ENCODE data around the gene LETM1.

Gene LETM1

GRCh38 chr4:1856071-1856942, at the start of gene LETM1:
TSS of gene LETM1 (minus strand) at chr4:1856156. CDS start at chr4:1855950, 206 bp downstream.
- ATAC-seq = peak; percentile 97 to 98

GRCh38 chr4:1904042-1904441, 48.1 kb upstream of the LETM1 start:
- ATAC-seq = no peak

- ATAC-seq = no peak
Observed at GRCh38 chr4:1903035-1903434, 47.1 kb upstream of the LETM1 start.

- no peak for ATAC-seq
Observed at GRCh38 chr4:1902243-1902642, 46.3 kb upstream of the LETM1 start.

GRCh38 chr4:1901127-1901526, 45.2 kb upstream of the LETM1 start:
- no peak for ATAC-seq

- no peak for ATAC-seq
Observed at GRCh38 chr4:1900624-1901023, 44.7 kb upstream of the LETM1 start.

- ATAC-seq = no peak
Observed at GRCh38 chr4:1900087-1900433, 44.1 kb upstream of the LETM1 start.

- peak; percentile 83 to 93 for ATAC-seq
Observed at GRCh38 chr4:1899149-1900086, 43.5 kb upstream of the LETM1 start.

GRCh38 chr4:1898681-1899080, 42.7 kb upstream of the LETM1 start:
- no peak for ATAC-seq

- ATAC-seq = no peak
Observed at GRCh38 chr4:1898007-1898406, 42.1 kb upstream of the LETM1 start.

- no peak for ATAC-seq
Observed at GRCh38 chr4:1896658-1896991, 40.7 kb upstream of the LETM1 start.

GRCh38 chr4:1895971-1896657, 40.2 kb upstream of the LETM1 start:
- ATAC-seq = no peak

- no peak for ATAC-seq
Observed at GRCh38 chr4:1890979-1891570, 35.1 kb upstream of the LETM1 start.

GRCh38 chr4:1887052-1887451, 31.1 kb upstream of the LETM1 start:
- ATAC-seq = no peak

GRCh38 chr4:1885414-1885813, 29.5 kb upstream of the LETM1 start:
- ATAC-seq = no peak

- ATAC-seq = no peak
Observed at GRCh38 chr4:1883583-1883982, 27.6 kb upstream of the LETM1 start.

- no peak for ATAC-seq
Observed at GRCh38 chr4:1882850-1883271, 26.9 kb upstream of the LETM1 start.

- ATAC-seq = no peak
Observed at GRCh38 chr4:1880332-1880731, 24.4 kb upstream of the LETM1 start.

GRCh38 chr4:1879485-1879884, 23.5 kb upstream of the LETM1 start:
- no peak for ATAC-seq

GRCh38 chr4:1874201-1874600, 18.2 kb upstream of the LETM1 start:
- ATAC-seq = no peak

GRCh38 chr4:1873776-1874175, 17.8 kb upstream of the LETM1 start:
- ATAC-seq = no peak

GRCh38 chr4:1873291-1873690, 17.3 kb upstream of the LETM1 start:
- no peak for ATAC-seq

GRCh38 chr4:1872870-1873269, 16.9 kb upstream of the LETM1 start:
- ATAC-seq = peak; percentile 32 to 50
